ENCODE results near the gene NOX3.

GRCh38 chr6:155349129-155349528, 106.5 kb downstream of the NOX3 start:
- TF ChIP-seq EZH2 (IDR thresholded peaks at IDR 0.05; ENCODE audit: borderline replicate concordance, control insufficient read depth, low read depth, low read length) (no peak), CTCF (IDR thresholded peaks at IDR 0.05 in 2 of 3, conservative IDR thresholded peaks at IDR 0.05 in 1 of 3; ENCODE audit: control insufficient read depth in 2 of 3, extremely low read depth in 1 of 3, insufficient read depth in 1 of 3, low read depth in 3 of 3, low read length in 3 of 3) (no peak), MEF2B (IDR thresholded peaks at IDR 0.05; ENCODE audit: partially characterized antibody, poor library complexity, severe bottlenecking) (no peak), FOS (IDR thresholded peaks at IDR 0.05; ENCODE audit: borderline replicate concordance, extremely low read depth, insufficient read length) (no peak), E2F8 (IDR thresholded peaks at IDR 0.05; ENCODE audit: low read depth, partially characterized antibody) (no peak), REST (IDR thresholded peaks at IDR 0.05; ENCODE audit: low read depth, low read length) (no peak), TCF12 (IDR thresholded peaks at IDR 0.05; ENCODE audit: low read depth, low read length) (no peak)
